ENCODE results near the gene CCDC144A. TPM values are rescaled to one million over a fixed set of nuclear protein-coding genes. Genes with fewer than 3 reads are reported as not detected.
"Not testable (repeated sequence)": the region's sequence is repeated elsewhere in the genome, so short reads cannot be mapped to it uniquely, and the experiment has no call there.

The CCDC144A gene
- total RNA-seq, 2 donors from 2014 or later, result 1.5 to 6.1 TPM

DNA sequence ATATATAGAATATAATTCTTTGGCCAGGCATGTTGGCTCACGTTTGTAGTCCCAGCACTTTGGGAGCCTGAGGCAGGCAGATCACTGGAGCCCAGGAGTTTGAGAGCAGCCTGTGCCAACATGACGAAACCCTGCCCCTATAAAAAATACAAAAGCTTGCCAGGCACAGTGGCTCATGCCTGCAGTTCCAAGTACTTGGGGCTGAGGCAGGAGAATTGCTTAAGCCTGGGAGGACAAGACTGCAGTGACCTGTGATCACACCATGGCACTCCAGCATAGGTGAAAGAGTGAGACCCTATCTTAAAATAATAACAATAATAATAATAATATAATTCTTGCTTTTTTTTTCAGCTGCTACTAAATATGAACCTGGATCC, 83.1 kb downstream of the CCDC144A start:
- ATAC-seq; DNase-seq (ENCODE audit: low spot score); H3K4me1 Mint-ChIP-seq (ENCODE audit: low read depth in 2 of 2); H3K9me3 Mint-ChIP-seq; H3K4me3 Mint-ChIP-seq; H3K36me3 Mint-ChIP-seq; H3K27ac Mint-ChIP-seq: not testable (repeated sequence)
- H3K27me3 Mint-ChIP-seq, result peaks cover 3 to 15% of the 10 kb centered on the region in 2 donors

DNA sequence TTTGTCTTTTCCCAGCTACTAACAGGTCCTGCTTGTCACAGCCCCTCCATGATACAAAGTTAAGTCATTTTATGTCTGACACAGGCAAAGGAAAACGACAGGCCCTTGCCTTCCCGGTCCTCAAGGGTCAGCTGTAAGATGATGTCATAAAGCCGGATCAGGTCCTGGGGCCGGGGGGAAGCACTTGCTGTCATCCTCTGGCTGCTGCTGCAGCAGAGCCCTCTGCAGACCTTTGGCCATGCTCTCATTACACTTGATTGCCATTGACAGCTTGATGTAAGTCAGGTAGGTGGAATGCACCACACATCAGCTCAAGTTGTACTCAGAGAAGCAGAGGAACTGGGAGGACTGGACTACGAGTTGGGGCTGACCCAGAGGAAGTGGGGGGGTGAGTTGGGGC, 97.8 kb downstream of the CCDC144A start:
- not testable (repeated sequence) for H3K36me3 Mint-ChIP-seq; H3K4me3 Mint-ChIP-seq; H3K27ac Mint-ChIP-seq; H3K9me3 Mint-ChIP-seq; DNase-seq (ENCODE audit: low spot score); ATAC-seq; H3K4me1 Mint-ChIP-seq (ENCODE audit: low read depth in 2 of 2); H3K27me3 Mint-ChIP-seq

DNA sequence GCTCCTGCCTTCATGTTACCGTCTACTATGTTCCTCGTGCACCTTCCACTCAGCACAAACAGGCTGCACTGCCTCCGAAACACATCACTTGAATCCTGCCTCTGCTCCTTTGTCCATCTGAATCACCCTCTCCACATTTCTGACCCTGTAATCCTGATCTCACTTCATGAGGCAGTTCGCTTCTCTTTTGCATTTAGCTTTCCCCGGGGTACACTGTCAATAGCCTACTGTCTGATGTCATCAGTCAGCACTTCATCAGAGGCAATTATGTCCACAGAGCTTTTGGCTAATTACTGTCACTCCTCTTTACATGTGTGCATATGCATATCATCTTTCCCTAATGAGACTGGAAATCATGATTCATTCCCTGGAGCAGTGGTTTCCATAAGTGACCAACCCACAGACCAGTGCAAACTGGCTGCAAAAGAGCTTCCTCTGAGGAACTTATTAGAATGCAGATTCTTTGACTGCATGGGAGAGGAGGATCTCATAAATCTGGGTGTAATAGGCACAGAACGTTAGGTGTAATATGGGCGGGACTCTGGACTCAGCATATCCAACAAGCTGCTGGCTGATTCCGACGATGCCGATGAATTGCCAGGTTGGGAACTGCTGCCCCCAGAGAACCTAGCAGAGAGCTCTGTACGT, 99.0 kb downstream of the CCDC144A start:
- H3K27ac Mint-ChIP-seq; H3K9me3 Mint-ChIP-seq; ATAC-seq; DNase-seq (ENCODE audit: low spot score); H3K4me3 Mint-ChIP-seq; H3K27me3 Mint-ChIP-seq; H3K36me3 Mint-ChIP-seq; H3K4me1 Mint-ChIP-seq (ENCODE audit: low read depth in 2 of 2): not testable (repeated sequence)

DNA sequence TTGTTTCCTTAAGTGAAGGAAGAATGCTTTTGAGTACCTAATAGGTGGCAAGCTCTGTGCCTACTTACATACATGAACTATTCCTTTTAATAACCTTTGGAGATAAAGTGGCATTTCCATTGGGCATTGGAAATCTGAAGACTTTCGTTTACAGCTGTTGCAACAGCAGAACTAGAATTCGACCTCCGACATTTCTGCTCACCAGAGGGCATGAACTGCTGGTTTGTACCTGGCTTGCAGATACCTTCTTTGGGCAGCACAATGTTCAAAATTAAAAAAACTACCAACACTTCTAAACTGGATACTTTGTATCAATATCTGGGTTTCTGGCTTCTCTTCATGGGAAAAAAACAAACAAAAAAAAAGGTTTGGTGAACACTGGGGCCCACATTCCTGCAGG, 99.6 kb downstream of the CCDC144A start:
- H3K9me3 Mint-ChIP-seq; H3K27me3 Mint-ChIP-seq; H3K27ac Mint-ChIP-seq; ATAC-seq; H3K36me3 Mint-ChIP-seq; H3K4me1 Mint-ChIP-seq (ENCODE audit: low read depth in 2 of 2); DNase-seq (ENCODE audit: low spot score); H3K4me3 Mint-ChIP-seq: not testable (repeated sequence)

DNA sequence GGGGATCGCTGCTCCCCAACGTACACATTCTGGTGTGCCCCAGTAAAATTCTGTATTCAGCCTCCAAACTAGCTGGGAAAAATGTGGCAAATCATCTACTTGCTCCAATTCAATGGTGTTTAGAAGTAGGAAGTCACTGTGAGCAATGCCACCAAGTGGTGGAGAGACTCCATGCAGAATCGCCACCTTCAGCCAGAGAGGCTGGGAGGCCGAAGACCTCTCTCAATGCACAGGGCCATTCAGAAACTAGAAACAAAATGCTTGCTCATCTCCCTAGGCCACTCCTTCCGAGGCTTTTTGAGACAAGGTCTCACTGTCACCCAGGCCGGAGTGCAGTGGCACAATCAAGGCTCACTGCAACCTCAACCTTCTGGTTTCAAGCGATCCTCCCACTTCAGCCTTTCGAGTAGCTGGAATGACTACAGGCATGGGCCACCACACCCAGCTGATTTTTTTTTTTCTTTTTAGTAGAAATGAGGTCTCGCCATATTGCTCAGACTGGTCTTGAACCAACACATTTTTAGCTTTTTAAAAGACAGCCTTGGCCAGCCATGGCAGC, 100.4 kb downstream of the CCDC144A start:
- H3K9me3 Mint-ChIP-seq; H3K27me3 Mint-ChIP-seq; DNase-seq (ENCODE audit: low spot score); H3K27ac Mint-ChIP-seq; H3K4me1 Mint-ChIP-seq (ENCODE audit: low read depth in 2 of 2); H3K4me3 Mint-ChIP-seq; H3K36me3 Mint-ChIP-seq; ATAC-seq: not testable (repeated sequence)

DNA sequence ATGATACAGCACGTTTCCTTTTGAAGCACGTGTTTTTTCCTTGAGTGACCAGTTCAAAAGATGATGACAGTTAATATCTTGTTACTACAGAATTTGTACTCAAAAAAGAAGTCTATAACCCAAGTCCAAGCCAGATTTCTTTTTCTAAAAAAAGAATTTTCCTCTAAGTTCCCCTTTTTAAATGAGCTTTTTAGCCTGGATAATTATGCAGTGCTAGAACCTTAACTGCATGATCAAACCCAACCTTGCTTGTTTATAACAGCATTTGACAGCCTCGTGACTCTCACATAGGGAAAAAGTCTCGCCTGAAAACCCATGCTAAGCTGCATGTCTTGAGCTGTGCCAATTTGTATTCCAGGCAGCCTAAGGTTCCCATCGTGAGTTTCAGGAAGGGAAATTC, 104.2 kb downstream of the CCDC144A start:
- H3K9me3 Mint-ChIP-seq; ATAC-seq; H3K4me1 Mint-ChIP-seq (ENCODE audit: low read depth in 2 of 2); H3K4me3 Mint-ChIP-seq; DNase-seq (ENCODE audit: low spot score); H3K27me3 Mint-ChIP-seq; H3K27ac Mint-ChIP-seq; H3K36me3 Mint-ChIP-seq: not testable (repeated sequence)

DNA sequence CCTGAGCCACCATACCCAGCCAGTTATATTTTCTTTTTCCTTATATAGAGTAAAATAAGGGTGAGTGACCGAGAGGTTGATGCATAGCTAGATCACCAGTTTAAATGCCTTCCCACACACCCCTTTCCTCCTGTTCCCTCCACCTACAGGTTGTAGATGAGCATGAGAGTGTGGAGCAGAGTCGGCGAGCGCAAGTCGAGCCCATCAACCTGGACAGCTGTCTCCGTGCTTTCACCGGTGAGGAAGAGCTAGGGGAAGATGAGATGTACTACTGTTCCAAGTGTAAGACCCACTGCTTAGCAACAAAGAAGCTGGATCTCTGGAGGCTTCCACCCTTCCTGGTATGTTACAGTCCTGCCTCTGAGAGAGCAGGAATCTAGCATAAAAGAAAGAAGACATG, 105.9 kb downstream of the CCDC144A start:
- ATAC-seq; H3K4me1 Mint-ChIP-seq (ENCODE audit: low read depth in 2 of 2); H3K27ac Mint-ChIP-seq; H3K36me3 Mint-ChIP-seq; H3K4me3 Mint-ChIP-seq; H3K9me3 Mint-ChIP-seq; DNase-seq (ENCODE audit: low spot score); H3K27me3 Mint-ChIP-seq: not testable (repeated sequence)

DNA sequence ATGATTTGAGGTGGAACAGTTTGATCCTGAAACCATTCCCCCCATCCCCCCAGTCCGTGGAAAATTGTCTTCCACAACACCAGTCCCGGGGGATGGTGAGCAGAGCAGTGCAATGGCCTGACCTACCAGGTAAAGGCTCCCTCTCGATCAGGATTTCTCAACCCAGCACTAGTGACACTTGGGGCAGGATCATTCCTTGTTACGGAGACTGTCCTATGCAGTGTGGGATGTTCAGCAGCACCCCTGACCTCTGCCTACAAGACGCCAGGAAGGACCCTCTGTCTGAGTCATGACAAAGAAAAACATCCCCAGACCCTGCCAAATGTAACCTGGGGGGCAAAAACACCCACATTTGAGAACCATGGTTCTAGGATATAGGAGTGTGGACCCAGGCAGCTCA, 114.8 kb downstream of the CCDC144A start:
- H3K36me3 Mint-ChIP-seq; H3K9me3 Mint-ChIP-seq; H3K4me1 Mint-ChIP-seq (ENCODE audit: low read depth in 2 of 2); H3K27me3 Mint-ChIP-seq; ATAC-seq; H3K27ac Mint-ChIP-seq; H3K4me3 Mint-ChIP-seq; DNase-seq (ENCODE audit: low spot score): not testable (repeated sequence)

DNA sequence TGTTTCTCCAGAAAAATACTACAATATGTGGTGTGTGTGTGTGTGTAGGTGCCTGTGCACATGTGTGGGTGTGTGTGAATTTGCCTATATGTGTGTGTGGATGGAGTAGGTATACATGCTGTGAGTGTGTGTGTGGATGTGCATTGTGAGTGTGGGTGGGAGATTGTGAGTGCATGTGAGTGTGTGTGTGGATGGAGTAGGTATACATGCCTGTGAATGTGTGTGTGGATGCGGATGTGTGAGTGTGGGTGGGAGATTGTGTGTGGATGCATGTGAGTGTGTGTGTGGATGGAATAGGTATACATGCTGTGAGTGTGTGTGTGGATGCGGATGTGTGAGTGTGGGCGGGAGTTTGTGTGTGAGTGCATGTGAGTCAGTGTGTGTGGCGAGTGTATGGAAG, 116.6 kb downstream of the CCDC144A start:
- not testable (repeated sequence) for H3K4me3 Mint-ChIP-seq; H3K27ac Mint-ChIP-seq; H3K36me3 Mint-ChIP-seq; H3K27me3 Mint-ChIP-seq; H3K4me1 Mint-ChIP-seq (ENCODE audit: low read depth in 2 of 2); DNase-seq (ENCODE audit: low spot score); H3K9me3 Mint-ChIP-seq; ATAC-seq

DNA sequence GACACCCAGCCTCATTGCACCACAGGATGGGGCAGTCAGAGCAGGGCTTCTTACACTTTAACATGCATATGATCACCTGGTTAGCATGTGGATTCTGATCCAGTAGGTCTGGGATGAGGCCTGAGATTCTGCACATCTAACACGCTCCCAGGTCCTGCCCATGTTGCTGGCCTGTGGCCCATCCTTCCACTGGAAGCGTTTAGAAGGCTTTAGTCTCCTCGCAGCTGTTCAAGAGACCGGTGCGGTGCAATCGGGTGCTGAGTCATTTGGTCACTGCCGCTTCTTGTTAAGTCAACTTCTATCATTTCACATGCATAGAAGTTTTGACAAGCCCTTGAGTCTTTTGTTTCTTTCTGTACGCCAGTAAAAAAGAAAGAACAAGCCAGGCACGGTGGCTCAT, 117.6 kb downstream of the CCDC144A start:
- not testable (repeated sequence) for DNase-seq (ENCODE audit: low spot score); H3K9me3 Mint-ChIP-seq; H3K4me1 Mint-ChIP-seq (ENCODE audit: low read depth in 2 of 2); H3K27ac Mint-ChIP-seq; H3K36me3 Mint-ChIP-seq; ATAC-seq; H3K27me3 Mint-ChIP-seq; H3K4me3 Mint-ChIP-seq

DNA sequence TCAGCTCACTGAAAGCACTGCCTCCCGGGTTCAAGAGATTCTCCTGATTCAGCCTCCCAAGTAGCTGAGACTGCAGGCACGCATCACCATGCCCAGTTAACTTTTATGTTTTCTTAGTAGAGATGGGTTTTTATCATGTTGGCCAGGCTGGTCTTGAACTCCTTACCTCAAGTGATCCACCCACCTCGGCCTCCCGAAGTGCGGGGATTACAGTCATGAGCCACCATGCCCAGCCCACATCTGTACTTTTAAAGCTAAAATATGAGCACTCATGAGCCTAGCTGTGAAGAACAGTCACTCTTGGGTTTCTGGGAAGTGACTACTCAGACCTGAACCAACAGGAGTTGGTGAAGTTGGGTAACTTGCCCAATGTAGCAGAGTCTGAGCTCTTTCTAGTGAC, 120.2 kb downstream of the CCDC144A start:
- H3K27ac Mint-ChIP-seq; H3K9me3 Mint-ChIP-seq; ATAC-seq; H3K27me3 Mint-ChIP-seq; H3K4me1 Mint-ChIP-seq (ENCODE audit: low read depth in 2 of 2); H3K4me3 Mint-ChIP-seq; H3K36me3 Mint-ChIP-seq; DNase-seq (ENCODE audit: low spot score): not testable (repeated sequence)

DNA sequence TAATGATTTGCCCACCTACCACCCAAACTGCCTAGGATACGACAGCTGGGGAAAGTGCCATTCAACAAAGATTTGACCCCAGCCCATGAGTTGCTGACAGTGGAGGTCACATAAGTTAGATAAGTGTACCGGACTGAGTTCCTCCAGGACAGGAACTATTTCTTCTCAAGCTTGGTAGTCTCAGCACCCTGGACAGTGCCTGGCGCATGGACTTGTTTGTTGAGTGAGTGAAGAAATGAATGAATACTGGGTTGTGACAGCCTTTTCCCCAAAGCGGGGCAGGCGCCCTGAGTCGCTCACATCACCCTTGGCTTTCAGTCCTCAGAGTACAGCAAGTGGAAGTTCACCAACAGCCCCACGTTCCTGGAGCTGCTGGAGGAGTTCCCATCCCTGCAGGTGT, 122.1 kb downstream of the CCDC144A start:
- DNase-seq (ENCODE audit: low spot score); H3K27me3 Mint-ChIP-seq: not testable (repeated sequence)

DNA sequence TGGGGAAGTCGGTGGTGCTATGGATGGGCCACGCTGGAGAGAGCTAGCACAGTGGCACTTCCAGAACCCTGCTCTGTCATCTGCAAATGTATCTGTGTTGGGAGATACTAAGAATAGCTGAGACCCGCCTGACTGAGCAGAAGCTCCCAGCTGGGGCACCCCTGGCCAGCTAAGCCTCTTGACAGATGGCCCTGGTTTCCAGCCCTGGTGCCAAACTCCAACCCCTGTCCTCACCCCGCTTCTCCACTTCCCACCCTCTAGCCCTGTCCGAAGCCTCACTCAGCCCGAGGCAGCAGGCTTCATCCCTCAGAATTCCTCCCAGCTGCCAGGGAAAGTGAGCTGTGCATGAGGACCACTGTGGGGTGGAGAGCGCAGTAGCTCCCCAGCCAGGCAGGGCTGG, 124.4 kb downstream of the CCDC144A start:
- Mint-ChIP-seq H3K27ac (no peak overlapping the region), H3K27me3 (peaks cover 0 to 3% of the 10 kb centered on the region in 2 donors), H3K4me1 (ENCODE audit: low read depth in 2 of 2) (no peaks in the 10 kb centered on the region), H3K4me3 (no peak overlapping the region), H3K9me3 (no peaks in the 10 kb centered on the region), H3K36me3 (no peaks in the 10 kb centered on the region)
- ATAC-seq, result no peak
- DNase-seq (ENCODE audit: low spot score), result no peak

More for the DNA sequence above, 122.1 kb downstream of the CCDC144A start:
- H3K36me3 Mint-ChIP-seq; H3K4me1 Mint-ChIP-seq (ENCODE audit: low read depth in 2 of 2); H3K9me3 Mint-ChIP-seq; H3K27ac Mint-ChIP-seq; ATAC-seq; H3K4me3 Mint-ChIP-seq: not testable (repeated sequence)

DNA sequence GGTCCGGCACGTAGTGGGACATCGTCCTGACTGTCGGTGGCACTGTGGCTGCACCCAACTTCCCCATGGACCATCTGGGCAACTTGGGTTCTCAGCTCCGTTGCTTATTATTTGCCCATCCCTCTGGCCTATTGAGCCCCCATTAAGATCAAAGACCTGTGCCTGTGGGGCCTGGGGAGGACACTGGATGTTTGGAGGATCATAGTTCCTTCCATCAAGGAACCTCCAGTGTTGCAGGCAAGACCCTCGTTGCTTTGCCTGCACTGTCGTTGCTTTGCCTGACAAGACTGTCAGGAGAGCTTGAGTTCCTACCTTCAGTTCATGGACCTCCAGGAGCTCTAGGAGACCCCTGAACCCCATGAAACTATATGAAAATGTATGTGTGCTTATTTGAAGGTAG, 127.2 kb downstream of the CCDC144A start:
- Mint-ChIP-seq H3K36me3 (no peaks in the 10 kb centered on the region), H3K9me3 (no peaks in the 10 kb centered on the region), H3K4me1 (ENCODE audit: low read depth in 2 of 2) (no peaks in the 10 kb centered on the region), H3K27me3 (peaks cover 0 to 9% of the 10 kb centered on the region in 2 donors), H3K4me3 (no peak overlapping the region), H3K27ac (no peak overlapping the region)
- ATAC-seq (no peak), DNase-seq (ENCODE audit: low spot score) (no peak)

DNA sequence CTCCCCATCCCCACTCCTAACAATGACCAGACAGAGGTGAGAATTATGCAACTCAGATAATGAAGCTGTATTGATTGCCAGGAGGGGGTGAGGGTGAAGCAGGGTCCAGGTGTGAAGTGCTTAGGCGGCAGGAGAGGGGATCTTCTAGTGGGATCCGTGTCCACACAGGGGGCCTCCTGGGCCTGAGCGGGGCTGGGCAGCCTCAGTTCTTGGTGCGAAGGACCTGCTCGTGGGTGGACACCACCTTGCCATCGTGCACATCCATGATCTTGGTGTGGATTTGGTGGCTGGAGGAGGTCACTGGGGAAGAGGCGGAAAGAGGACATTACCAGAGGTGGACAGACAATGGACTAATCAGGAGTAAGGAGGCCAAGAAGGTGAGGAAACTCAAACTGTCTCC, 127.9 kb downstream of the CCDC144A start:
- DNase-seq (ENCODE audit: low spot score); H3K27ac Mint-ChIP-seq; H3K36me3 Mint-ChIP-seq; H3K27me3 Mint-ChIP-seq; H3K4me1 Mint-ChIP-seq (ENCODE audit: low read depth in 2 of 2); ATAC-seq; H3K4me3 Mint-ChIP-seq; H3K9me3 Mint-ChIP-seq: not testable (repeated sequence)
